Measurements from ENCODE around the gene CPD. TPM values are rescaled to one million over a fixed set of nuclear protein-coding genes. Genes with fewer than 3 reads are reported as not detected.

The CPD gene
- polyA plus RNA-seq, 1 experiment: 109 TPM

DNA sequence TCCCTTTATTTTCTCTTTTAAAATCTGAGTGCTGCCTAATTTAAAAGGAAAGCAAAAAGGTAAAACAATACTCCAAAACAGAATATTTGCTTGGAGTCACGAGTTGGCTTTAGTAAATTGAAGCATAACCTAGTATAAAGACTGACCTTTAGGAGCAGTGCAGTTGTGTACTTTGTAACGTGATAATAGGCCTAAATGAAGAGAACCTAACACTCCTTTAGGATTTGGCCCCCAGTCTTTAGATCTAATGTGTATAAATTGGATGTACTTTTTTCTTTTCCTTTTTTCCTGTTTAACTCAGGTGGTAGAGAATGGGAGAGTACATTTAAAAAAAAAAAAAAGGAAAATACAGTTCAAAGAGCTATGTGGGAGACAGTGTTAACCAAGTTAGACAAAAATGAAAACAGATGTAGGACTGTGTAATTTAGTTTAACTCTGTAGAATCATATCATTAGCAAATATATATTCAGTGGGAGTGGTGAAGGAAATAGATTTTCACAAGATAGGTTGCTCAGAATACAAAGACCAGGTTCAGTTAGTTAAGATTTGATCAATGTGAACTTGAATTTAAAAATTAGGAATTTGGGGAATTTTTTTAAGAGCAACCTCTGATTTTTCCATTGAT lies 16.8 kb downstream of the CPD start:
- Histone ChIP-seq H3K9me3 (ENCODE audit: control insufficient read depth, insufficient read depth, low read length) (no peaks in the 10 kb centered on the region), H3K4me3 (ENCODE audit: low read depth, low read length) (no peak overlapping the region), H3K27me3 (ENCODE audit: control insufficient read depth, insufficient read depth, low read length) (no peaks in the 10 kb centered on the region), H3K27ac (ENCODE audit: low read depth, low read length) (no peak overlapping the region)
- TF ChIP-seq, protein P1, sequence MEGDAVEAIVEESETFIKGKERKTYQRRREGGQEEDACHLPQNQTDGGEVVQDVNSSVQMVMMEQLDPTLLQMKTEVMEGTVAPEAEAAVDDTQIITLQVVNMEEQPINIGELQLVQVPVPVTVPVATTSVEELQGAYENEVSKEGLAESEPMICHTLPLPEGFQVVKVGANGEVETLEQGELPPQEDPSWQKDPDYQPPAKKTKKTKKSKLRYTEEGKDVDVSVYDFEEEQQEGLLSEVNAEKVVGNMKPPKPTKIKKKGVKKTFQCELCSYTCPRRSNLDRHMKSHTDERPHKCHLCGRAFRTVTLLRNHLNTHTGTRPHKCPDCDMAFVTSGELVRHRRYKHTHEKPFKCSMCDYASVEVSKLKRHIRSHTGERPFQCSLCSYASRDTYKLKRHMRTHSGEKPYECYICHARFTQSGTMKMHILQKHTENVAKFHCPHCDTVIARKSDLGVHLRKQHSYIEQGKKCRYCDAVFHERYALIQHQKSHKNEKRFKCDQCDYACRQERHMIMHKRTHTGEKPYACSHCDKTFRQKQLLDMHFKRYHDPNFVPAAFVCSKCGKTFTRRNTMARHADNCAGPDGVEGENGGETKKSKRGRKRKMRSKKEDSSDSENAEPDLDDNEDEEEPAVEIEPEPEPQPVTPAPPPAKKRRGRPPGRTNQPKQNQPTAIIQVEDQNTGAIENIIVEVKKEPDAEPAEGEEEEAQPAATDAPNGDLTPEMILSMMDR (IDR thresholded peaks at IDR 0.05; ENCODE audit: low read depth, low read length): no peak
- POLR2A ChIA-PET: no interaction called here
- no peak for DNase-seq (ENCODE audit: low read depth, low spot score)
- CTCF ChIA-PET: no interaction called here

DNA sequence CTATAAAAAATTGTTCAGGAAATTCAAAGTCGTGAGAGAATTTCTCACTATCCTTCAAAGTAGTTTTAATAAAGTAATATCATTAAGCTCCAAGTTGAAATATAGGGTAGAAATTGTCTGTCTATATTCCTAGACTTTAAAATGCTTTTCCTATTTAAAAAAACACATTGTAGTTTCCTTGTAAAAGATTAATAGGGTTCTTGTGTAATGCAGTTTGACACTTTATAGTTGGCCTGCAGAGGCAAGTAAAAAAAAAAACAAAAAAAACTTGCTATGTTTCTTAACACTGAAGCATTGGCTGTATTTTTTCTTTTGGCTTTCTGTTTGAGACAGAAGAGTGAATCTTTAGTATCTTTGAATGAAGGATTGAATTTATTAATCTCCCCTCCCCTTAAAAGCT lies 17.4 kb downstream of the CPD start:
- no peaks in the 10 kb centered on the region for H3K27me3 ChIP-seq (ENCODE audit: control insufficient read depth, insufficient read depth, low read length)
- TF ChIP-seq, protein P1 (IDR thresholded peaks at IDR 0.05; ENCODE audit: low read depth, low read length): no peak
- POLR2A ChIA-PET: no interaction called here
- H3K9me3 ChIP-seq (ENCODE audit: control insufficient read depth, insufficient read depth, low read length): no peaks in the 10 kb centered on the region
- no peak overlapping the region for H3K4me3 ChIP-seq (ENCODE audit: low read depth, low read length)
- no peak for DNase-seq (ENCODE audit: low read depth, low spot score)
- CTCF ChIA-PET: no interaction called here
- no peak overlapping the region for H3K27ac ChIP-seq (ENCODE audit: low read depth, low read length)

DNA sequence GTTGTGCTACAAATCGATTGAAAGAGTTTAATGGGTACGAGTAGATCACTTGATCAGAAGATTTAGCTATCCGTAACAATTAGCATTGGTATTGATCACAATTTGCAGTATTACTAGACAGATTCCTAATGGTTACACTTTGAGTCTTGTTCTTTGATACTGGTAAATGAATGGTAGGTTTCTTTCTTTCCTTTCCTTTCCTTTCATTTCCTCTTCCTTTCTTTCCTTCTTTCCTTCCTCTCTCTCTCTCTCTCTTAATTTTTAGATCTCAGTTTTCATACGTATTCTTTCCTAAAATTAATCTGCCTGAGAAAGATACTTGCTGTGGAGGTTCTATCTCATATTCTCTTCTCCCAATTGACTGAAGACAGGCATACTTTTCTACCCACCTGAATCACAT lies 17.9 kb downstream of the CPD start:
- ChIA-PET CTCF (no interaction called here), POLR2A (no interaction called here)
- Histone ChIP-seq H3K9me3 (ENCODE audit: control insufficient read depth, insufficient read depth, low read length) (no peaks in the 10 kb centered on the region), H3K27me3 (ENCODE audit: control insufficient read depth, insufficient read depth, low read length) (no peaks in the 10 kb centered on the region), H3K27ac (ENCODE audit: low read depth, low read length) (no peak overlapping the region), H3K4me3 (ENCODE audit: low read depth, low read length) (no peak overlapping the region)
- TF ChIP-seq, protein P1 (IDR thresholded peaks at IDR 0.05; ENCODE audit: low read depth, low read length): no peak
- DNase-seq (ENCODE audit: low read depth, low spot score): no peak

DNA sequence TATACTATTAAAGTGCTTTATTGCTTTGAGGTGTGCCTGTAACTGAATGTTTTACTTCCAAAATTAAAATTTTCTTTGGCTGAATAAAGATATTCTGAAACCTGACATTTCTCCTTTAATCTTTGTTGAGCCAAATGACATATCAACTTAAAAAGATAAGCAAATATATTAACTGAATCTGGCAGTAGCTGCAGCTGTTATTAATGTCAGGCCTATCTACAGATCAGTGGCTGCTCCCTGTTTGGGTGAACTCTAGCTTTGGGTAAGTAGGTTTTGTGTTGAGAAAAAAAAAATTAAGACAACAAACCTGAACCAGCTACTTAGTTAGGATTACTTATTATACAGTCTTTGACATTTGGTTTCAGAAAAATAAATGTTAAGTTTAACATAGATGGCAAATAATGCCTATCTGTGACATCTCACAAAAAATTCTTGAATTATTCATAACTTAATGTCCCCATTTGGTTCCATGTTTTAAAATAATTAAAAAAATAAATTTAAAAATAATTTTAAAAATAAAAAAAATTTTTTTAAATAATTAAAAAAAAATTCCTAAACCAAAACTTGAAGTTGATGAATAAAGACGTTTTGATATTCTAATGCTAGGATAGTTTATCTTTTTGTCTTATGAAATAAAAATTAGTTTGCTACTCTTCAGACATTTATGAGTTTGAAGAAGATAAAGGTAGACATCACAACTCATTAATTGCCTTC lies 19.8 kb downstream of the CPD start:
- no peaks in the 10 kb centered on the region for H3K9me3 ChIP-seq (ENCODE audit: control insufficient read depth, insufficient read depth, low read length)
- TF ChIP-seq, protein P1 (IDR thresholded peaks at IDR 0.05; ENCODE audit: low read depth, low read length): no peak
- POLR2A ChIA-PET: no interaction called here
- DNase-seq (ENCODE audit: low read depth, low spot score): no peak
- no peak overlapping the region for H3K4me3 ChIP-seq (ENCODE audit: low read depth, low read length)
- H3K27ac ChIP-seq (ENCODE audit: low read depth, low read length): no peak overlapping the region
- H3K27me3 ChIP-seq (ENCODE audit: control insufficient read depth, insufficient read depth, low read length): no peaks in the 10 kb centered on the region
- CTCF ChIA-PET: no interaction called here

DNA sequence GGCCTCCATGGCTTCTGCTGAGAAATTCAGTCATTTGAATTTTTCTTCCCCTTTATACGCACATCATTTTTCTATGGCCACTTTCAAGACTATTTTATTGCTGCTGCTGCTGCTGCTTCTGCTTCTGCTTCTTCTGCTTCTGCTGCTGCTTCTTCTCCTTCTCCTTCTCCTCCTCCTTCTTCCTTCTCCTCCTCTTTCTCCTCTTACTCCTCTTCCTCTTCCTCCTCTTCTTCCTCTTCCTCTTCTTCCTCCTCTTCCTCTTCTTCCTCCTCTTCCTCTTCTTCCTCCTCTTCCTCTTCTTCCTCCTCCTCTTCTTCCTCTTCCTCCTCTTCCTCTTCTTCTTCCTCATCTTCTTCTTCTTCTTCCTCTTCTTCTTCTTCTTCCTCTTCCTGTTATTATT lies 22.4 kb downstream of the CPD start:
- no peaks in the 10 kb centered on the region for H3K27me3 ChIP-seq (ENCODE audit: control insufficient read depth, insufficient read depth, low read length)
- CTCF ChIA-PET: no interaction called here
- no peak for DNase-seq (ENCODE audit: low read depth, low spot score)
- TF ChIP-seq, protein P1 (IDR thresholded peaks at IDR 0.05; ENCODE audit: low read depth, low read length): no peak
- POLR2A ChIA-PET: no interaction called here
- no peak overlapping the region for H3K27ac ChIP-seq (ENCODE audit: low read depth, low read length)
- no peak overlapping the region for H3K4me3 ChIP-seq (ENCODE audit: low read depth, low read length)
- H3K9me3 ChIP-seq (ENCODE audit: control insufficient read depth, insufficient read depth, low read length): no peaks in the 10 kb centered on the region
